Measurements from ENCODE around the gene ACO2.

The ACO2 gene

DNA sequence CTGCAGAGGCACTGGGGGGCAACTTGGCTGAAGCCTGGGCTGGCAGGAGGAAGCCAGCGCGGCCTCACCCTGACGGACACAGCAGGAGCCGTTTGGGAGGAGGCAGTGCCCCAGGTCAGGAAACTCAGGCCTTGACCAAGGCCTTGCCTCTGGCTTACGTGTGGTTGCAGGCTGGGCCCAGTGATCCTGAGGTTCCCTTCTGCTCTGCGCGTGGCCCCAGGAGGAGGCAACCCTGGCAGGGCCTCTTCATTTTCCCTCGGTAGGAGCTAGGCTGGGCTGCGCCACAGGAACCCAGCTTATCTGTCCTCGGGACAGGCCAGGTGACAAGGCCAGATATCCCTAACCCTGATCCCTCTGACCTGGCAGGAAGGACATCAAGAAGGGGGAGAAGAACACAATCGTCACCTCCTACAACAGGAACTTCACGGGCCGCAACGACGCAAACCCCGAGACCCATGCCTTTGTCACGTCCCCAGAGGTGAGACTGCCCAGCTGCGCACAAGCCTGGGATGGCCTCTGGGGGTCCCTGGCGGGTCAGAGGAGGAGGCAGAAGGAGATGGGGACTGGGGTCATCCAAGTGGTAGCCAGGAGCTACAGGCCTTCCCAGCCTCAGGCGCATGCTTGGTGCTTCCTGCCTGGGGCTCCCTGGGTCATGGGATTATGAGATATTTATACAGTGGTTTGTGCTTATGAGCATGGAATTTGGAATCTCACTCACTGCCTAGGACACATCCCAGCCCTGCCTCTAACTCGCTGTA lies 54.7 kb downstream of the ACO2 start:
- no peak for DNase-seq (ENCODE audit: low read depth in 2 of 2)

- no peak for DNase-seq (ENCODE audit: low read depth in 2 of 2)
Observed at GRCh38 chr22:41524251-41524661, 55.3 kb downstream of the ACO2 start.

DNA sequence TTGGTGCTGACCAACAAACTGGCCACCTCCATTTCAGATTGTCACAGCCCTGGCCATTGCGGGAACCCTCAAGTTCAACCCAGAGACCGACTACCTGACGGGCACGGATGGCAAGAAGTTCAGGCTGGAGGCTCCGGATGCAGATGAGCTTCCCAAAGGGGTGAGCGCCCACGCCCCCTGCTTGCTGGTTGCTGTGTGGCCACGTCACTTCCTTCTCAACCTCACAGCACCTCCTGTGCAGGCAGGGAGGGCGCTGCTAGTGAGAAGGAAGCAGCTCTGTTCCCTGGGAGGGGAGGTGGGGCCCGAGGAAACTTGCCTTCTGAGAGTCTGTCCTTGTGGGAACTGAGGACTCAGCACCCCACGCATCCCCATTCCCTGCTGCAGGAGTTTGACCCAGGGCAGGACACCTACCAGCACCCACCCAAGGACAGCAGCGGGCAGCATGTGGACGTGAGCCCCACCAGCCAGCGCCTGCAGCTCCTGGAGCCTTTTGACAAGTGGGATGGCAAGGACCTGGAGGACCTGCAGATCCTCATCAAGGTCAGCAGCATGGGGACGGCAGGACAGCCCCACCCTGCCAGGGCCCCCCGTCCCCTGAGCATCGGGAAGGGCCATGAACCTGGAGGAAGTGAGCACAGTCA lies 56.0 kb downstream of the ACO2 start:
- DNase-seq (ENCODE audit: low read depth in 2 of 2): peak; percentile 51 to 59

GRCh38 chr22:41525450-41526225 lies 56.7 kb downstream of the ACO2 start:
- no peak for DNase-seq (ENCODE audit: low read depth in 2 of 2)

DNA sequence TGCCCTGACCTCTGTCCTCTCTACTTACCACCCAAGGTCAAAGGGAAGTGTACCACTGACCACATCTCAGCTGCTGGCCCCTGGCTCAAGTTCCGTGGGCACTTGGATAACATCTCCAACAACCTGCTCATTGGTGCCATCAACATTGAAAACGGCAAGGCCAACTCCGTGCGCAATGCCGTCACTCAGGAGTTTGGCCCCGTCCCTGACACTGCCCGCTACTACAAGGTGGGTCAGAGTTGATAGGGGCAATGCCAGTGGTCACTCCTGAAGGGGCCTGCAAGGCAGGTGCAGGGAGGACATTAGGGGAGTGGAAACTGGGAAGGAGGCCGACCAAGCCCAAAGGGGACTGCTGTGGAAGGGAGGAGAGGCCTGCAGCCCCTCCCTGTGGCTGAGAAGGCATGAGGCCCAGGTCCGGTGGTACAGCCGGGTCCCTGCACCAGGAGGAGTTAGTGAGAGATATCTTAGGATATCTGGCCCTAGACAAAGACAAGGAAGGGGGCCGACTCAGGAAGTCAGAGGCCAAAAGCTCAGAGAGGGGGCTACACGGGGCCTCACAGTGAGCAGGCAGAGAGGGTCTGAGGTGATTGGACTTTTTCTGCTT lies 57.4 kb downstream of the ACO2 start:
- DNase-seq (ENCODE audit: low read depth in 2 of 2): no peak

GRCh38 chr22:41526830-41527799 lies 58.2 kb downstream of the ACO2 start:
- peak; percentile 29 to 51 for DNase-seq (ENCODE audit: low read depth in 2 of 2)

- no peak for DNase-seq (ENCODE audit: low read depth in 2 of 2)
Observed at GRCh38 chr22:41528132-41528766, 59.3 kb downstream of the ACO2 start.

DNA sequence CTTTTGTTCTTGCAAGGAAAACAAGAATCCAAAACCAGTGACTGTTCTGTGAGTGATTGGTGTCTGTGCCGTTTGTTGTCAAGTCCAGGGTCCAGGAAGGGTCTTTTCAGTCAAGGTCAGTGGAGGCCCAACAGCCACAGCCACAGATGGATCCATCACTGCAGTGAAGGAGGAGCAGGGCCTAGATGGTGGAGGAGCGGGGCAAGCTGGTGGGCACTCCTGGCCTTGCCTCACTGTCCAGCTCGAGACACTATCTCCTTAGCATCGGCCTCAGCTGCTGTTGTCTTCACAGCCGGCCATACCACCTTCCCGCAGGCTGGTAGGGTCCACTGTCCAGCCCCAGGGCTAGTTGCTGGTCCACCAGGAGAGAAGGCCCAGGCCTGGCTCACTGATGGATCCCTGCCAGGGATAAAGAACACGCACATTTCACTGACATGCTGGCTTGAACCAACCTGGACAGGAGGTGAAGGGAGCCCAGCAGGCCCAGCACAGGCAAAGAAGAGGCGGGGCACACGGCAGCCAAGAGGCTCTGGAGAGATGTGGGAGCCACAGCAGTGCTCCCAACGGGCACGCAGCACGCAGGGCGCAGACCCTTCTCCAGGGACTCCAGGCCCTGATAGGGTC lies 60.1 kb downstream of the ACO2 start:
- no peak for DNase-seq (ENCODE audit: low read depth in 2 of 2)

DNA sequence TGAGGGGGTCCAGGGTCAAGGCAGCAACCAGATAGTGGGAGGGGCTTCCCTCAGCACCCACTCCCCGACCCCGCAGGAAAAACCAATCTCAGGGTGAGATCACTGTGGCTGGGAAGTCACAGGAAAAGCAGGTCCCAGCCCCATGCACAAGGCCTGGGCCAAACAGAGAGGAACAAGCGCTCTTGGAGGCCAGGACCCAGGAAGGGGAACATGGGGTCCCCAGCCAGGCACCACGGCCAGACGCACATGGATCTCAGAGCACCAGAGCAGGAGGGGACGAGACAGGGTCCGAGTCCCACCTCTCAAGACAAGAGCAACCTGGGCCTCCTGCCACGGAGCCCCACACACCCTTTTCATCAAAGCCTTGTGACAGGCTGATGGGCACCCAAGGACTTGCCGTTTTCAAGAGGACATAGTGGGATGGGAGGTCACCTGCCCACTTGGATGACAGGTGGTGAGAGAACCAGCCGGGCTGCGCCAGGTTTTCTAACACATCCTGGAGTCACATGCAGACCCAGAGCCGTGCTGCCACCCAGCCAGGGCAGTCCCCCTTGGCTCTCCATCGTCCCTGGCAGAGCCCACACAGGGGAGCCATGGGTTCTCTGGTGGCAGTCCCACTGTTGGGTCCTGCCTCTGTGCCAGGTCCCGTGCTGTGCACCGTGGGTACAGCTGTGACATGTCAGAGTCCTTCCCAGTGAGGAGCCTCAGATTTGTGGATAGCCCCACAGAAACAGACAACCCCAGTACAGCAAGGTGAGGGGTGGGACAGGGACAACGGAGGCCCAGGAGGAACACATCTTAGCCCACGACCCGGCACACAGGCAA lies 62.2 kb downstream of the ACO2 start:
- no peak for DNase-seq (ENCODE audit: low read depth in 2 of 2)

GRCh38 chr22:41531715-41532477 lies 63.0 kb downstream of the ACO2 start:
- DNase-seq (ENCODE audit: low read depth in 2 of 2): no peak

DNA sequence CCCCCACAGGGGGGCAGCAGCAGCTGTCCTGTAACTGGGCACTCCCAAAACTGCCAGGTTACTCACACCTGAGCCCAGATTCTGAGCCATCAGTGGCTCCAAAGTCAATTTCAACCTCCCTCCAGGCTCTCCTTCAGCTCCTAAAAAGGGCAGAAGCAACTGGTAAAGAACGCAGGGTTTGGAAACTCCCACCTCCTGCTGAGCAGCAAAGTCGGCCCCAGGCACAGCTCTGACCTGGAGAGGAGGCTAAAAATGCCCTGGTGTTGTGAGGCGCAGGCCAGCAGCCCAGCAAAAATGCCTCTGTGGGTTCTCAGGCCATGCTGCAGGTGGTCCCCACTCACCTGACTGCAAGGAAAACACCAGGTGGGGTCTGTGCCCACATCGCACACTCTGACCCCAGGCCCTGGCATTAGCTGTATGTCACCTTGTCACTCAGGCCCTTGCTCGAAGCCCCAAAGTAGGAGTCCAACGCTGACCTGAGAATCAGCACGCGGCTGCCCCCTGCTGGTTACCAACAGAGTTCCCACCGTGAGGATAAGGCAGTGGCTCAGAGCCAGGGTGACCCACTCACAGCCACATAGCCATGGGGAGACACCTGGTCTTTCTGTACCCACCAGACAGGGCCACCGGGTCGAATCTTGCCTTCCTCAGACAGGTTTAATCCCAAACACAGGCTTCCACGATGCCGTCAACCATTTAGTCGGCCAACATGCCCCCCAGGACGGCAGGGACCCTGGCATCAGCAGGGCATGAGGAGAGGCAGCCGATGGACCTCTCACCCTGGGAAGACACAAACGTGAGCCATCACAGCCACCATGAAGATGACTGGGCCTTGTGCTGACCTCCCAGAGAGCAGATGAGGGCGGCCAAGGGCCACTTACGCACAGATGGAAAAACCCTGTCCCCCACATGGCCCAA lies 64.2 kb downstream of the ACO2 start:
- peak; percentile 29 to 44 for DNase-seq (ENCODE audit: low read depth in 2 of 2)

GRCh38 chr22:41534219-41534618 lies 65.3 kb downstream of the ACO2 start:
- DNase-seq (ENCODE audit: low read depth in 2 of 2): no peak

DNA sequence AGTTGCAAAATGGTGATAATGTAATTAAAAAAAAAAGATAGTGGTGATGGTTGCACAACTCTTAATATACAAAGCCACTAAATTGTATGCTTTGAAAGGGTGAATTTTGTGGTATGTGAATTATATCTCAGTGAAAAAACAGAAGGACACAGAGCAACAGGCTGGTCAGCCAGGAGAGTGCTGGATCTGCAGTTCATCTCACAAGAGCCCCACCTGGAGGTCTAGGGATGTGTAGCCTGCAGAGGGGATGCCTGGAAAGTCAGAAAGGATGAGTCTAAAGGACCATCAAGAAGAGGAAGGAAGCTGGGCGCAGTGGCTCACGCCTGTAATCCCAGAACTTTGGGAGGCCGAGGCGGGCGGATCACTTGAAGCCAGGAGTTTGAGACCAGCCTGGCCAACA lies 66.3 kb downstream of the ACO2 start:
- DNase-seq (ENCODE audit: low read depth in 2 of 2): no peak

DNA sequence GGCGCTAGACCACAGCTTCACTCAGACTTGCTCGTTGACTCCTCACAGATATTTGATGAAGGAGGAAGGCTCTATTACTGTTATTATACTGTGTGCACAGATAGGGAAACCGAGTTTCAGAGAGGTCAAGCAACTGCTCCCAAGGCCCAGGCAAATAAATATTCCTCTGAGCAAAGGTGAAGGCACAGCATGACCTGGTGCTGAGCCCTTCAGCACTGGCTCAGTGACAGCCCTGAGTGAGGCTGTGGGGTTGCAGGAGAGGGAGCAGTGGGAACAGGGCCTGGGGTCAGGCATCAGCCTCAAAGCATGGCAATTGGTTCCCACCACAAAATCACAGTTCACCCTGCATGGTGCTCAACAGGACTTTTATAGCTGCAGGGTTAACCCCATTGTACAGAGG lies 68.3 kb downstream of the ACO2 start:
- DNase-seq (ENCODE audit: low read depth in 2 of 2): no peak

DNA sequence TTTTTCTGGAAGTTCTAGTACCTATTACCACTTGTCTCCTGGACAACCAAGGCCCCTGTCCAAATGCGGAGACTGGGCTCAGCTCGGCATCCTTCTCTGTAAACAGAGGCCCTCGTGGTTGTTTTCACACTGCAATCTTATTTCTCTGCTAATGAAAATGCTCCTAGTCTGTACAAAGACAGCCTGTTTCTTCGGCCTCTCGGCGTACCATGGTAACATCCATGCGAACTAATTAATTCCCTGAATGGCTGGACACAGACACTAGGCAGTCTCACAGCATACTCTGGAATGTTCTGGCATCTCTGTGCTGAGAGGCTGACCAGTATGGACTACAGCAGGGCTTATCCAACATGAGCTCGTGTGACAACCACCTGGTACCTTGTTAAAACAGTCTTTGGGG lies 69.7 kb downstream of the ACO2 start:
- no peak for DNase-seq (ENCODE audit: low read depth in 2 of 2)

GRCh38 chr22:41539146-41540005 lies 70.5 kb downstream of the ACO2 start:
- no peak for DNase-seq (ENCODE audit: low read depth in 2 of 2)

- no peak for DNase-seq (ENCODE audit: low read depth in 2 of 2)
Observed at GRCh38 chr22:41540006-41540315, 71.0 kb downstream of the ACO2 start.

Data from stimulated activated CD8-positive, alpha-beta memory T cell treated with anti-CD3 and anti-CD28 coated beads, Interleukin-7, amount 100 ng/mL, for 4 hours (primary cell).